ENCODE results near the gene WDR53.

GRCh38 chr3:196599734-196600128 is 31.4 kb upstream of the WDR53 start:
- TF ChIP-seq ZBTB33 (IDR thresholded peaks at IDR 0.05) (no peak), ATF3 (IDR thresholded peaks at IDR 0.05) (no peak)

Data from liver (tissue), 2 donors.